GM10266 (cell line): Measurements from ENCODE around the gene FZD7.

Experiments used
- DNase-seq: peaks from one replicate; pipeline ENCODE4 v3.0.0; 2012; ENCODE audit errors: extremely low spot score
- TF ChIP-seq, protein P1 (sequence below): IDR thresholded peaks from 2 replicates; pipeline ENCODE4 v1.5.1; 2012; ENCODE audit warnings: mild to moderate bottlenecking, low read depth; ENCODE audit not compliant: control insufficient read depth, insufficient read depth; ENCODE audit errors: missing control alignments

FZD7 gene

DNA sequence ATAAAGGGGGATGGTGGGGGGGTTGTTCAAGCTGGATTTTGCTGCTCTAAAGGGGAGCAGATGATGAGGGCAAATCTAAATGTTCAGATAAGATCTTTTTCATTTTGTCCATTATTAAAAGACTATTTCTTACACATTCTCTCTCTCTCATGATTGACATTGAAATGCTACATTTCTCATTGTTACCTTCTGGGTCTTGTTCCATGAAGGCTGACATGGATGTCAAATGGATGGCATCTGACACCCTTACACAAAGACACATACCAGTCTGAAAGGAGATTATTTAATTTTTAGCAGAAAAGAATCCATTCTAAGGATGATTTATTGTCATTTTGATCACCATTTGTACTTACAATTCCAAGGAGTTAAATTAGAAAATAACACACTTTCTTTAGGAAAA lies 11.1 kb downstream of the FZD7 start:
- TF ChIP-seq, protein P1, sequence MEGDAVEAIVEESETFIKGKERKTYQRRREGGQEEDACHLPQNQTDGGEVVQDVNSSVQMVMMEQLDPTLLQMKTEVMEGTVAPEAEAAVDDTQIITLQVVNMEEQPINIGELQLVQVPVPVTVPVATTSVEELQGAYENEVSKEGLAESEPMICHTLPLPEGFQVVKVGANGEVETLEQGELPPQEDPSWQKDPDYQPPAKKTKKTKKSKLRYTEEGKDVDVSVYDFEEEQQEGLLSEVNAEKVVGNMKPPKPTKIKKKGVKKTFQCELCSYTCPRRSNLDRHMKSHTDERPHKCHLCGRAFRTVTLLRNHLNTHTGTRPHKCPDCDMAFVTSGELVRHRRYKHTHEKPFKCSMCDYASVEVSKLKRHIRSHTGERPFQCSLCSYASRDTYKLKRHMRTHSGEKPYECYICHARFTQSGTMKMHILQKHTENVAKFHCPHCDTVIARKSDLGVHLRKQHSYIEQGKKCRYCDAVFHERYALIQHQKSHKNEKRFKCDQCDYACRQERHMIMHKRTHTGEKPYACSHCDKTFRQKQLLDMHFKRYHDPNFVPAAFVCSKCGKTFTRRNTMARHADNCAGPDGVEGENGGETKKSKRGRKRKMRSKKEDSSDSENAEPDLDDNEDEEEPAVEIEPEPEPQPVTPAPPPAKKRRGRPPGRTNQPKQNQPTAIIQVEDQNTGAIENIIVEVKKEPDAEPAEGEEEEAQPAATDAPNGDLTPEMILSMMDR = no peak
- no peak for DNase-seq

DNA sequence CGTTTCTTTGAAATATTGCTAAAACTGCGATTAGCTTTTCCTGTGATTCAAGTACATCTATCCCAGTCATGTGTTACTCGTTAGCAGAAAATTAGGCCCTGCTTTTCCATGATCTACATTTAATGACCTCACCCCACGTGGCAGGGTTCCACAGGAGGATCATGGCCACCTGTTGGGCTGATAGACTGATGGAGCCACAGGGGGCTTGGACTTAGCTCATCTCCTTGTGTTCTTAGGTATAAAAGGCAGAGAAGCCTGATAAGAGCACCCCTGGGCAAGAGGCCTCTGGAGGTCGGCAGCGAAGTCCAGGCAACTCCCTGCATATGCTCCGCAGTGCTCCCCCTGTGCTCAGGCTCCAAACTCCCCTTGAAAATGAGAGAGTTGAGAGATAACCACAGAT lies 12.9 kb downstream of the FZD7 start:
- no peak for DNase-seq

GRCh38 chr2:202049092-202049728 lies 15.6 kb downstream of the FZD7 start:
- DNase-seq = no peak
- TF ChIP-seq, protein P1 = no peak

More for the DNA sequence above, 12.9 kb downstream of the FZD7 start:
- TF ChIP-seq, protein P1 = no peak

- TF ChIP-seq, protein P1 = no peak
- no peak for DNase-seq
These were observed 16.2 kb downstream of the FZD7 start for GRCh38 chr2:202049840-202050239.

GRCh38 chr2:202050652-202051051 lies 17.0 kb downstream of the FZD7 start:
- DNase-seq = no peak
- TF ChIP-seq, protein P1 = no peak

DNA sequence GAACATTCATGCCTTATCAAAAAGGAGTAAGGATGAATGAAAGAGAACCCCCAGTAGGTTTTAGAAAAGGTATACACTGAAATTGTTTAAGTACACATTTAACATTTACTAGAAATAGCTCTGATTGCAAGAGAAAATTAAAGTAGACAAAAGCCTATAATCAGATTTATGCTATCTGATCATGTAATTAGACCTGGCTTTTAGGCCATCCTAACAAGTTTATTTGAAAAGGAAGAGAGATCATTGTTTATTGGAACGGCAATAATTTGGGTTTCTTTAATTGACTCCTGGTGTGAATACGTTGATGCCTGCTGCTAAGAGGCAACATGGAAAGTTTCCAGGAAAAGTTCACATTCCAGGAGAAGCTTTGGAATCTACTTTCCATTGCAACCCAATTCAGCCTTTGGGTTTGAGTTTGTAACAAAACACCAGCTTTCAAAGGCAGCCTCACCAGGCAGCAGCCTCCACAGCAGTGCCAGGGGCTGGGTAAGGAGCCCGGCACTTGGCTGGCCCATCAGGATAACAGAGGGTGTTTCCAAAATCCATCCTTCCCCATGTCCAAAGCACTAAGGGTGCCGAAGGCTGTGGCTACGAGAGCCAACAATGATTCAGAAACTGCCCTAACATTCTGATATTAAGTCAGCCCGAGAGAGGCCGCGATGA lies 18.0 kb downstream of the FZD7 start:
- no peak for DNase-seq
- TF ChIP-seq, protein P1 = no peak

DNA sequence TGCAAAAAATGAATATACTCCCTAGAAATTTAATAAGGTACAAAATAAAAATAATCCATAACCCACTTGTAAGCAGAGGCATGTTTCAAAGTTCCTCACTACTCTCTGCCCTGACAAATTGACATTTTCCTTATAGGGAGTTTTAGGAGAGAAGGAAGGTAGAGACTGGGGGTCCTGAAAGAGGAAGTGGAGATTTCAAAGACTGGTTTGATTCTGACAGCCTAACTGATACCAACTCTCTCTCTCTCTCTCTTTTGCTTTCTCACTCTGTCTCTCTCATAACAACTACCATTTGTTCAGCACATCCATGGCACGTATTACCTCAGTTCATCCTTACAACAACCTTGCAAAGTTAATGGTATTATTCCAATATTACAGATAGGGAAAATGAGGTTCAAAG lies 18.6 kb downstream of the FZD7 start:
- TF ChIP-seq, protein P1 = no peak
- DNase-seq = no peak
